PC-9 (cell line): ENCODE results near the gene TFCP2L1. TPM values are rescaled to one million over a fixed set of nuclear protein-coding genes. Genes with fewer than 3 reads are reported as not detected.

Experiments
- BruUV-seq: library from RNA; stranded (reverse); fragments of 400-500 nt; replicated peaks from 2 replicates; lab custom pipeline; 2021; lab: Mats Ljungman, UMichigan
- CTCF ChIA-PET: fragments of 300-600 bp; sonication (Branson Sonifier 250); formaldehyde crosslinking; loops from one replicate; lab custom pipeline; 2022; ENCODE audit warnings: antibody characterized with exemption; lab: Charles Lee
- POLR2A ChIA-PET: fragments of 300-600 bp; sonication (Branson Sonifier 250); formaldehyde crosslinking; loops from one replicate; lab custom pipeline; 2022; ENCODE audit warnings: antibody characterized with exemption; ENCODE audit not compliant: unreplicated experiment; lab: Charles Lee
- DNase-seq, 2 experiments: peaks; one replicate each; pipeline versions ENCODE4 v3.0.0 to v3.0.0-alpha.2; 2015 to 2022; ENCODE audit warnings: mixed read lengths in 1 of 2
- H2AFZ ChIP-seq: fragments of 200-600 bp; sonication (generic); 2 replicates; pipeline ENCODE4 v1.8.1; 2017; ENCODE audit warnings: antibody characterized with exemption
- H3F3A ChIP-seq: fragments of 200-600 bp; sonication (generic); 2 replicates; pipeline ENCODE4 v1.8.1; 2017; ENCODE audit warnings: antibody characterized with exemption, mild to moderate bottlenecking, low read depth; ENCODE audit not compliant: insufficient read depth
- H3K27ac ChIP-seq: fragments of 200-600 bp; sonication (generic); 2 replicates; pipeline ENCODE4 v1.6.1; 2016; ENCODE audit warnings: mixed run types
- H3K27me3 ChIP-seq: fragments of 200-600 bp; sonication (generic); 2 replicates; pipeline ENCODE4 v1.6.1; 2016; ENCODE audit warnings: low read depth, mixed run types; ENCODE audit not compliant: insufficient read depth
- H3K36me3 ChIP-seq: fragments of 200-600 bp; sonication (generic); 2 replicates; pipeline ENCODE4 v1.6.1; 2016; ENCODE audit warnings: low read depth, mixed run types
- H3K4me1 ChIP-seq: fragments of 200-600 bp; sonication (generic); replicated peaks from 2 replicates; pipeline ENCODE4 v1.6.1; 2016; ENCODE audit warnings: mixed run types; ENCODE audit not compliant: insufficient read depth
- H3K4me2 ChIP-seq: fragments of 200-600 bp; sonication (generic); 2 replicates; pipeline ENCODE4 v1.6.1; 2017; ENCODE audit warnings: mixed run types
- H3K4me3 ChIP-seq: fragments of 200-600 bp; sonication (generic); 2 replicates; pipeline ENCODE4 v1.6.1; 2016; ENCODE audit warnings: mixed run types
- H3K79me2 ChIP-seq: fragments of 200-600 bp; sonication (generic); 2 replicates; pipeline ENCODE4 v1.6.1; 2017; ENCODE audit warnings: low read depth, mixed run types
- H3K9me2 ChIP-seq: fragments of 200-600 bp; sonication (generic); 2 replicates; pipeline ENCODE4 v1.8.1; 2017; ENCODE audit warnings: mild to moderate bottlenecking; ENCODE audit not compliant: insufficient read depth
- H3K9me3 ChIP-seq: fragments of 200-600 bp; sonication (generic); 2 replicates; pipeline ENCODE4 v1.8.1; 2016; ENCODE audit warnings: low read depth; ENCODE audit not compliant: insufficient read depth
- H4K20me1 ChIP-seq: fragments of 200-600 bp; sonication (generic); 2 replicates; pipeline ENCODE4 v1.8.1; 2017; ENCODE audit not compliant: insufficient read depth
- EZH2 ChIP-seq: fragments of 200-600 bp; sonication (generic); IDR thresholded peaks from 2 replicates; pipeline ENCODE4 v1.8.0; 2017; ENCODE audit warnings: antibody characterized with exemption, low read depth
- intact Hi-C: fragments of 100-400 bp; cut with micrococcal nuclease; formaldehyde crosslinking; loops from one replicate; pipeline ENCODE4 v1.10.0; 2022; ENCODE audit not compliant: unreplicated experiment
- total RNA-seq: library from RNA; stranded (reverse); gene quantifications from 2 replicates; pipeline ENCODE4 v1.2.3, GENCODE V29; 2021
- TF ChIP-seq, protein P1 (sequence below): fragments of 200-600 bp; sonication (generic); conservative IDR thresholded peaks from 2 replicates; pipeline ENCODE4 v1.6.1; 2017; ENCODE audit warnings: mixed run types, antibody characterized with exemption, mild to moderate bottlenecking, moderate library complexity

Gene TFCP2L1
- total RNA-seq, 1 experiment from 2014 or later: 4.6 TPM

DNA sequence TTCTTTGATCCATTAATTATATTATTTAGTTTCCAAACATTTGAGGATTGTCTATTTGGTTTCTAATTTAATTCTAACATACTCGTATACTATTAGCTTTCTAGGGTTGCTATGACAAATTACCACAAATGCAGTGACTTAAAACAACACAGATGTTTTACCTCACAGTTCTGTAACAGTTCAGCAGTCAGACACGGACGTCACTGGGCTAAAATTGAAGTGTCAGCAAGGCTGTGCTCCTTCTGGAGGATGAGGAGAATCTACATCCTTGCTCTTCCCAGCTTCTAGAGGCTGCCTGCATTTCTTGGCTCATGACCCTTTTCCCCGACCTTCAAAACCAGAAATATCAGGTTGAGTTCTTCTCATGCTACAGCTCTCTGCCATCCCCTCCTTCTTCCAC is 117.6 kb downstream of the TFCP2L1 start:
- 0 out of 2 replicates have a peak, but pooled peaks cover 6% of the 10 kb centered on the region for H3K9me3 ChIP-seq
- CTCF ChIA-PET: no interaction called here
- H3K27me3 ChIP-seq: no peaks in the 10 kb centered on the region
- no peak overlapping the region for H2AFZ ChIP-seq
- no peaks in the 10 kb centered on the region for H3F3A ChIP-seq
- no peaks in the 10 kb centered on the region for H3K79me2 ChIP-seq
- no peaks in the 10 kb centered on the region for H3K4me1 ChIP-seq
- no peaks in the 10 kb centered on the region for H3K9me2 ChIP-seq
- intact Hi-C loops: no loop called here
- no peaks in the 10 kb centered on the region for H4K20me1 ChIP-seq
- H3K4me3 ChIP-seq: no peak overlapping the region
- no peak overlapping the region for H3K4me2 ChIP-seq
- TF ChIP-seq, protein P1, sequence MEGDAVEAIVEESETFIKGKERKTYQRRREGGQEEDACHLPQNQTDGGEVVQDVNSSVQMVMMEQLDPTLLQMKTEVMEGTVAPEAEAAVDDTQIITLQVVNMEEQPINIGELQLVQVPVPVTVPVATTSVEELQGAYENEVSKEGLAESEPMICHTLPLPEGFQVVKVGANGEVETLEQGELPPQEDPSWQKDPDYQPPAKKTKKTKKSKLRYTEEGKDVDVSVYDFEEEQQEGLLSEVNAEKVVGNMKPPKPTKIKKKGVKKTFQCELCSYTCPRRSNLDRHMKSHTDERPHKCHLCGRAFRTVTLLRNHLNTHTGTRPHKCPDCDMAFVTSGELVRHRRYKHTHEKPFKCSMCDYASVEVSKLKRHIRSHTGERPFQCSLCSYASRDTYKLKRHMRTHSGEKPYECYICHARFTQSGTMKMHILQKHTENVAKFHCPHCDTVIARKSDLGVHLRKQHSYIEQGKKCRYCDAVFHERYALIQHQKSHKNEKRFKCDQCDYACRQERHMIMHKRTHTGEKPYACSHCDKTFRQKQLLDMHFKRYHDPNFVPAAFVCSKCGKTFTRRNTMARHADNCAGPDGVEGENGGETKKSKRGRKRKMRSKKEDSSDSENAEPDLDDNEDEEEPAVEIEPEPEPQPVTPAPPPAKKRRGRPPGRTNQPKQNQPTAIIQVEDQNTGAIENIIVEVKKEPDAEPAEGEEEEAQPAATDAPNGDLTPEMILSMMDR: no peak
- TF ChIP-seq EZH2: no peak
- DNase-seq: no peak
- H3K36me3 ChIP-seq: no peaks in the 10 kb centered on the region
- POLR2A ChIA-PET: interaction anchor here (0.6 kb wide), 2 partner anchors 12 to 146 kb away, joined by 3 read pairs; no protein-coding TSS in a partner anchor
- no peak overlapping the region for H3K27ac ChIP-seq
- no TSS peak for BruUV-seq

Other genes starting within 250 kb of the TFCP2L1 start
- not detected in 2 replicates for gene RNU4ATAC, start 245.7 kb upstream of the TFCP2L1 start, total RNA-seq